Stimulated activated CD4-positive, alpha-beta T cell treated with anti-CD3 and anti-CD28 coated beads, Interleukin-12 subunit alpha, Interleukin-12 subunit beta, amount 100 ng/mL, for 48 hours (primary cell): Measurements from ENCODE around the gene SH3D21.

Experiments used
- DNase-seq, 3 donors: peaks; one replicate each; pipeline ENCODE4 v3.0.0-alpha.2; 2020; ENCODE audit warnings: low read depth in 2 of 3, low spot score in 1 of 3

Gene SH3D21

DNA sequence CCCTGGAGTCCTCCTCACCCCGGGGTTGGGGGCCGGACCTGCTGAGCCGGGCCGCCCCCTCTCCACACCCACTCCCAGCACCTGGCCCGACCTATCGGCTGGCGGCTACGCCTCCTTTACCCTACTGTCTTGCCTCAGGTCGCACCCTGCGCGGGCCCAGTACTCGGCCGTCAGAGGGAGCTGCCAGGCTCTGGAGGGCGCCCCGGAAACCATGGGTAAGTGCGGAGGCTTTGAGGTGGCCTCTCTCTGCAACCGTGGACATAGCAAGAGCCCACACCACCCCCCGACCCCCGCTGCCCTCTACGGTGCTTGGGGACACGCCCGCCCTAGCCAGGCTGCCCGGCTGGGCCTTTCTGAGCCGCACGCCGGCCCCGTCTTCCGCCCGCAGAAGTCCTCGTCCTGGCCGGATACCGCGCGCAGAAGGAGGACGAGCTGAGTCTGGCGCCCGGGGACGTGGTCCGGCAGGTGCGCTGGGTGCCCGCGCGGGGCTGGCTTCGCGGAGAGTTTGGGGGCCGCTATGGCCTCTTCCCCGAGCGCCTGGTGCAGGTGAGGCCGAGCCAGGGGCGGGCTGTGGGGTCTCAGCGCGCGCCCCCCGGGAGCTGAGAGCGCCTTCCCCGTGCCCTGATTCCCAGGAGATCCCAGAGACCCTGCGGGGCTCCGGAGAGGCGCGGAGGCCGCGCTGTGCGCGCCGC is at the start of gene SH3D21:
Gene SH3D21 (plus strand): TSS at position 159 of the 692 bp plus-strand sequence. CDS start 53 bp downstream, at position 212.
- DNase-seq, result peak in 1 of 3 donors; percentile 49

- no peak for DNase-seq
Measured at GRCh38 chr1:36256558-36257374, 49.4 kb upstream of the SH3D21 start.

- DNase-seq, result no peak
Measured at GRCh38 chr1:36257375-36257767, 48.8 kb upstream of the SH3D21 start.

DNA sequence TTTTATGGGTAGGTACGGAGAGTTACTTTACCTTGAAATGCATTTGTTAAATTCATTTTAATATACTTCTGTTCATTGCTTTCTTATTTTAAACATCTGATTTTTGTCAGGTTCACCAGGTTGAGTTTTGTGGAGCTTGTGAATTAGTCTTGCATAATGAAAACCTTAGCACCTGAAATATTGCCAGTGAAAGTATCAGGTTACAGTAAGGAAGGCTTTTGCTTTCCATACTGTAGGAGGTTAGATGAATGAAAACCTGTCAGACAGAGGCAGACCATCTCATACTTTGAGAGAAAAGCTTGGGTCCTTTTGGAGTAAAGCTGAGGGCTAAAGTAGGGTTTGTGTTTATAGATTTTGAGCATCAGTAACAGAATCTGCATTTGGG is 47.2 kb upstream of the SH3D21 start:
- no peak for DNase-seq

DNA sequence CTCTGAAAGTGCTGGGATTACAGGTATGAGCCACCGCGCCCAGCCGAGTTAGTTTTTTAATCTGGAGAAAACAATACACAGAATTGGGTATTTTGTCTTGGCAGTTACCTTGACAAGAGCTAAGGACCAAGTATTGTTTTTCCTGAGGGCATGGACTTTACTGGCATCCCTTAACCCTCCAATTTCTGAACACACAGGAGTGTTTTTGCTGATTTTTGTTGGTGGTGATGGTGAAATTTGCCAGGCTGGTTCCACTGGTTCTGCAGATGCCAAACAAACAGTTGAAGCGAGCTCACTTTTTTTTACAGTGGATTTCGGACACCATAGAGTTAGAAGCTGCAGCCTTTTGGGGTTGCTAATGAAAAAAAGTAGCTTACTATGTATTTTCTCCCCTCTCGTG is 37.2 kb upstream of the SH3D21 start:
- DNase-seq, result no peak

- no peak for DNase-seq
Measured at GRCh38 chr1:36269408-36269838, 36.7 kb upstream of the SH3D21 start.

- no peak for DNase-seq
Measured at GRCh38 chr1:36273024-36273423, 33.1 kb upstream of the SH3D21 start.

DNA sequence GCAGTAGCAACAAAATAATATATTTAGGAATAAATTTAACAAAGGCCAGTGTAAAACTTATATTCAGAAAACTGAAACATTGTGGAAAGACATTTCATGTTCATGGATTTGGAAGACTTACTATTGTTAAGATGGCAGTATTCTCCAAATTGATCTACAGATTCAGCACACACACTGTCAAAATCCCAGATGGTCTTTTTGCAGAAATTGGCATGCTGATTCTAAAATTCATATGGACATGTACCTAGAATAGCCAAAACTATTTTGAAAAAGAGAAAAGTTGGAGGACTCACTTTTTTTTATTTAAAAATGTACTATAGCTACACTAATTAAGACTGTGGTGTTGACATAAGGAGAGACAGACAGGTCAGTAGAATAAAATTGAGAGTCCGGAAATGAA is 32.0 kb upstream of the SH3D21 start:
- no peak for DNase-seq

GRCh38 chr1:36276688-36277087 is 29.5 kb upstream of the SH3D21 start:
- DNase-seq, result no peak

DNA sequence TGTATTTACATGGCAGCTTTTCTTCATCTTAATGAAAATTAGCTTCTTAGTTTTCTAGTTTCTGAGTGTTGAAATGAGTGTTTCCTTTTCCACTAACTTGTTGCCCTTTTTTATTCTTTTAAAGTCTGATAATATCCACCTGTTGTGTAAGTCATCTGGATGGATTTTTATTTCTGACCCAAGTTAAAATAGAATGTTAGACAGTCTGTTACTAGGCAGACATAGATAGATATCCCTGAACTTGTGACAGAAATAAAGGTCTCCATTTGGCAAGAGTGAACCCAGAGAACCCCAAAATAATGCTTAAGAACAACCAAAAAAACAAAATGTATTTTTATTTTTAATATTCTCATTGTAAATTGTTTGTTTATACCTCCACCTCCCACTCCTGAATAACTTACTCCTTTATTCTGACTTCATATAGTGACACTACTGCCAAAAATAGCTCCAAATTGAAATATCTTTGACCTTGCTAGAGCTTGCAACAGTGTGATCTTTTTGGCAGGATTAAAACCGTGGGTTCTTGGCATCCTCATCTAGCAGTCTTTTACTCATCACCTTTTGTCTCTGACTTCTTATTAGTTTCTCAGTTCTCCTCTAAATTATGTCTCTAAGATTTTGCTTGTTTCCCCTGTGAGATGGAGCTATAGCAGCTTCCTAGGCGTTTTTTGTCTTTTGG is 26.9 kb upstream of the SH3D21 start:
- no peak for DNase-seq

GRCh38 chr1:36279789-36280296 is 26.3 kb upstream of the SH3D21 start:
- no peak for DNase-seq

- no peak for DNase-seq
Measured at GRCh38 chr1:36284061-36284460, 22.1 kb upstream of the SH3D21 start.

DNA sequence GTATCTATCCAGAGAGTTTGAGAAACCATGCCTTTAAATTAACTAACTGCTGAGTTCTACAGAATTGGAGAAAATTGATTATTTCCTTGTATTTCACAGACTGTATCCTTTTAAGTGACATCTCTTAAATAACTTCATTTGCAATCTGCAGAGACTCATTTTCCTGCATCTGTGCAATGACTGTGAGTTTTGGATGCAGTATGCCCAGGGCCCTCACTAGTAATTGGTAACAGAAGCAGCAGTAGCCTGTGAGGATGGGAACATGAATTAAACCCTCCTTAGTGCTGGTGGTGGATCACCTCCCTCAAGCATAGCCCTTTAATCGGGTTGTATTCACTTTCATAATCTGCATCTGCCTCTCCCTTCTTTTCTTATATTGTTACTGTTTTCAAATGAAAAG is 21.7 kb upstream of the SH3D21 start:
- DNase-seq, result no peak

- DNase-seq, result peak in 2 of 3 donors; percentile 41 to 65
Measured at GRCh38 chr1:36285443-36286101, 20.6 kb upstream of the SH3D21 start.

DNA sequence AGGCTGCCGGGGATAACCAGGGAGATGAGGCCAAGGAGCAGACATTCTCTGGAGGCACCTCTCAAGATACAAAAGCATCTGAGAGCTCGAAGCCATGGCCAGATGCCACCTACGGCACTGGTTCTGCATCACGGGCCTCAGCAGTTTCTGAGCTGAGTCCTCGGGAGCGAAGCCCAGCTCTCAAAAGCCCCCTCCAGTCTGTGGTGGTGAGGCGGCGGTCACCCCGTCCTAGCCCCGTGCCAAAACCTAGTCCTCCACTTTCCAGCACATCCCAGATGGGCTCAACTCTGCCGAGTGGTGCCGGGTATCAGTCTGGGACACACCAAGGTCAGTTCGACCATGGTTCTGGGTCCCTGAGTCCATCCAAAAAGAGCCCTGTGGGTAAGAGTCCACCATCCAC is 19.4 kb upstream of the SH3D21 start:
- no peak for DNase-seq

- no peak for DNase-seq
Measured at GRCh38 chr1:36287595-36287994, 18.6 kb upstream of the SH3D21 start.

DNA sequence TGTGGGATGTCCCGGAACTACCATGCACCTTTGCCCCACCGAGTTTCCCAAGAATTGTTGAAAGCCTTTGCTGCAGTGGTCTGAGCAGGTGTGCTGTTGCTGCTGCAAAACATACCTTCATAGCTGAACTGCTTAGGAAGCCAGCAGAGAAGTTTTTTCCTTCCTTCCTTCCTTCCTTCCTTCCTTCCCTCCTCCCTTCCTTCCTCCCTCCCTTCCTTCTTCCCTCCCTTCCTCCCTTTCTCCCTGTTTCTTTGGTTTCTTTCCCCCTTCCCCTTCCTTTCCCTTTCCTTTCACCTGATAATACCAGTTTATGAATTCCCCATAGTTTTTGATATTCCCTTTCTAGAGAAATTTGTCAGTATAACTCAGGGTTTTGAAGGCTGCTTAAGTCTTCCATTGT is 10.8 kb upstream of the SH3D21 start:
- no peak for DNase-seq

DNA sequence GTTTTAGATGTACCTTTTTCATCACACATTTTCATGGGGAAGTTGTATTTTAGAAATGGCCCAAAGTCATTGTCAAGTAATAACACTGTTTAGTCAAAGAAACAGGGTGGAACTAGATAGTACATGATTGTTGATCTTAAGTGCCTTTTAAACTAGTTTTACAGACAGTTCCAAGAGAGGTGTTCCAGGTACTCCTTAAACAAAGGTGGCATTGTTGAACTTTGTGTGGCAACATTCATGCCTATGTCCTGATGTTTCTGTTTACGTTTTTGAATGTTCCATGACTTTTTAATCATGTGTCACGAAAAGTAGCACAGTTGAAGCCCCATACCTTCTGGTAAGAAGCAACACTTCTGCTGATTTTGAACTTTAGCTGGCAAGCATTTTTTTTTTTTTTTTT is 9.1 kb upstream of the SH3D21 start:
- no peak for DNase-seq

DNA sequence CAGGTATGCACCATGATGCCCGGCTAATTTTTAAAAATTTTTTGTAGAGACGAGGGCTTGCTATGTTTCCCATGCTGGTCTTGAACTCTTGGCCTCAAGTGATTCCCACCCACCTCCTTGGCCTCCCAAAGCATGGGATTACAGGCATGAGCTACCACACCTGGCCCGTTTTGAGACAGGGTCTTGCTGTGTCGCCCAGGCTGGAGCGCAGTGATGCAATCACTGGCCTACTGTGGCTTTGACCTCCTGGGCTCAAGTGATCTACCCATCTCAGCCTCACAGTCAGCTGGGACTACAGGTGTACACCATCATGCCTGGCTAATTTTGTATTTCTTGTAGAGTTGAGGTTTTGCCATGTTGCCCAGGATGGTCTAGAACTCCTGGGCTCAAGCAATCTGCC is 7.5 kb upstream of the SH3D21 start:
- DNase-seq, result no peak

- DNase-seq, result no peak
Measured at GRCh38 chr1:36300526-36300925, 5.6 kb upstream of the SH3D21 start.

GRCh38 chr1:36301220-36301619 is 4.9 kb upstream of the SH3D21 start:
- DNase-seq, result no peak
